ENCODE results near the gene RGL4. TPM values are rescaled to one million over a fixed set of nuclear protein-coding genes. Genes with fewer than 3 reads are reported as not detected.

Gene RGL4
- total RNA-seq, 6 experiments from 2014 or later, result not detected

GRCh38 chr22:23704829-23705228, 14.0 kb downstream of the RGL4 start:
- TF ChIP-seq POLR2A (IDR thresholded peaks at IDR 0.05), result no peak
- TF ChIP-seq CTCF (IDR thresholded peaks at IDR 0.05), result no peak
- H3K4me3 ChIP-seq, result no peak overlapping the region
- H3K27me3 ChIP-seq, result no peaks in the 10 kb centered on the region
- no peak for ATAC-seq
- intact Hi-C loops (cut with DNase I), result no loop called here
- 83% methylated on average over 3 of the region's 3 CpGs for WGBS (ENCODE audit: insufficient coverage, low coverage, low lambda C conversion rate, missing lambda C conversion rate)
- H3K9me3 ChIP-seq, result no peaks in the 10 kb centered on the region
- H3K4me1 ChIP-seq, result no peaks in the 10 kb centered on the region
- DNase-seq, result no peak
- no peak overlapping the region for H3K27ac ChIP-seq
- peaks cover 0 to 78% (median 20%) of the 10 kb centered on the region in 4 donors for H3K36me3 ChIP-seq

- ATAC-seq (no peak), DNase-seq (no peak)
- intact Hi-C loops (cut with DNase I), result no loop called here
- 80% methylated on average over 3 of the region's 3 CpGs for WGBS (ENCODE audit: insufficient coverage, low coverage, low lambda C conversion rate, missing lambda C conversion rate)
- H3K27me3 ChIP-seq, result no peaks in the 10 kb centered on the region
- H3K4me1 ChIP-seq, result no peaks in the 10 kb centered on the region
- H3K27ac ChIP-seq, result no peak overlapping the region
- no peak for TF ChIP-seq CTCF (IDR thresholded peaks at IDR 0.05)
- no peak for TF ChIP-seq POLR2A (IDR thresholded peaks at IDR 0.05)
- H3K9me3 ChIP-seq, result no peaks in the 10 kb centered on the region
- peaks cover 0 to 73% (median 20%) of the 10 kb centered on the region in 4 donors for H3K36me3 ChIP-seq
- no peak overlapping the region for H3K4me3 ChIP-seq
Measured at GRCh38 chr22:23705358-23705757, 14.5 kb downstream of the RGL4 start.

- intact Hi-C loops (cut with DNase I), result no loop called here
Measured at GRCh38 chr22:23708270-23708669, 17.5 kb downstream of the RGL4 start.

GRCh38 chr22:23709107-23709506, 18.3 kb downstream of the RGL4 start:
- Histone ChIP-seq H3K36me3 (peaks cover 0 to 79% (median 21%) of the 10 kb centered on the region in 4 donors), H3K4me3 (no peak overlapping the region), H3K9me3 (no peaks in the 10 kb centered on the region), H3K4me1 (no peaks in the 10 kb centered on the region), H3K27me3 (no peaks in the 10 kb centered on the region), H3K27ac (no peak overlapping the region)
- intact Hi-C loops (cut with DNase I), result no loop called here
- WGBS (ENCODE audit: insufficient coverage, low coverage, low lambda C conversion rate, missing lambda C conversion rate), result no CpG with 5 or more reads among the region's 2 CpGs
- TF ChIP-seq CTCF (IDR thresholded peaks at IDR 0.05) (no peak), POLR2A (IDR thresholded peaks at IDR 0.05) (no peak)
- no peak for DNase-seq
- ATAC-seq, result no peak

More at GRCh38 chr22:23708270-23708669, 17.5 kb downstream of the RGL4 start:
- TF ChIP-seq POLR2A (IDR thresholded peaks at IDR 0.05), result no peak
- TF ChIP-seq CTCF (IDR thresholded peaks at IDR 0.05), result no peak
- 90% methylated on average over 1 of the region's 1 CpG for WGBS (ENCODE audit: insufficient coverage, low coverage, low lambda C conversion rate, missing lambda C conversion rate)
- no peak overlapping the region for H3K27ac ChIP-seq
- no peaks in the 10 kb centered on the region for H3K9me3 ChIP-seq
- ATAC-seq (no peak), DNase-seq (no peak)
- H3K4me1 ChIP-seq, result no peaks in the 10 kb centered on the region
- H3K36me3 ChIP-seq, result peaks cover 0 to 82% (median 21%) of the 10 kb centered on the region in 4 donors
- no peaks in the 10 kb centered on the region for H3K27me3 ChIP-seq
- no peak overlapping the region for H3K4me3 ChIP-seq

GRCh38 chr22:23712256-23712655, 21.4 kb downstream of the RGL4 start:
- H3K27me3 ChIP-seq, result no peaks in the 10 kb centered on the region
- H3K9me3 ChIP-seq, result no peaks in the 10 kb centered on the region
- H3K27ac ChIP-seq, result no peak overlapping the region
- H3K36me3 ChIP-seq, result peaks cover 0 to 48% (median 5%) of the 10 kb centered on the region in 4 donors
- no peak for TF ChIP-seq CTCF (IDR thresholded peaks at IDR 0.05)
- TF ChIP-seq POLR2A (IDR thresholded peaks at IDR 0.05), result no peak
- 98% methylated on average over 8 of the region's 12 CpGs for WGBS (ENCODE audit: insufficient coverage, low coverage, low lambda C conversion rate, missing lambda C conversion rate)
- ATAC-seq (no peak), DNase-seq (no peak)
- intact Hi-C loops (cut with DNase I), result no loop called here
- no peak overlapping the region for H3K4me3 ChIP-seq
- peaks cover 0 to 7% (median 0%) of the 10 kb centered on the region in 4 donors for H3K4me1 ChIP-seq
